SK-N-SH treated with all-trans-retinoic acid at 6 μM for 48 hours (cell line): Measurements from ENCODE around the gene DNMBP.

Experiments used
- ATAC-seq: fragments of 200-7000 bp; cut with Tn5 transposase; 3 replicates; pipeline ENCODE4 v1.9.1; 2020; ENCODE audit warnings: mild to moderate bottlenecking, moderate library complexity
- BACH2 ChIP-seq: fragments of 250-450 bp; sonication (Bioruptor Pico); IDR thresholded peaks from 2 replicates; pipeline ENCODE4 v1.9.0; 2021; ENCODE audit warnings: mild to moderate bottlenecking, borderline replicate concordance
- CSRNP3 ChIP-seq: fragments of 250-450 bp; sonication (Bioruptor Pico); IDR thresholded peaks from 2 replicates; pipeline ENCODE4 v1.5.1; 2021; ENCODE audit warnings: mild to moderate bottlenecking, moderate library complexity
- GLIS3 ChIP-seq: fragments of 250-450 bp; sonication (Bioruptor Pico); IDR thresholded peaks from 2 replicates; pipeline ENCODE4 v1.5.0; 2020; ENCODE audit warnings: mild to moderate bottlenecking, moderate library complexity
- ISL1 ChIP-seq: fragments of 250-450 bp; sonication (Bioruptor Pico); IDR thresholded peaks from 2 replicates; pipeline ENCODE4 v2.1.2; 2022; ENCODE audit warnings: mild to moderate bottlenecking, moderate library complexity
- OSR1 ChIP-seq: fragments of 250-450 bp; sonication (Bioruptor Pico); IDR thresholded peaks from 2 replicates; pipeline ENCODE4 v1.8.0; 2022; ENCODE audit warnings: moderate library complexity, mild to moderate bottlenecking, inconsistent platforms
- PATZ1 ChIP-seq: fragments of 250-450 bp; sonication (Bioruptor Pico); IDR thresholded peaks from 2 replicates; pipeline ENCODE4 v1.8.0; 2020; ENCODE audit warnings: mild to moderate bottlenecking, moderate library complexity, borderline replicate concordance
- POU6F1 ChIP-seq: fragments of 250-450 bp; sonication (Bioruptor Pico); IDR thresholded peaks from 2 replicates; pipeline ENCODE4 v1.8.0; 2021; ENCODE audit warnings: low read depth, mild to moderate bottlenecking, moderate library complexity, borderline replicate concordance
- RARB ChIP-seq: fragments of 250-450 bp; sonication (Bioruptor Pico); IDR thresholded peaks from 2 replicates; pipeline ENCODE4 v1.8.0; 2021; ENCODE audit warnings: mild to moderate bottlenecking, moderate library complexity
- SNAI2 ChIP-seq: fragments of 250-450 bp; sonication (Bioruptor Pico); IDR thresholded peaks from 2 replicates; pipeline ENCODE4 v1.5.0; 2020; ENCODE audit warnings: mild to moderate bottlenecking, moderate library complexity
- TSHZ2 ChIP-seq: fragments of 250-450 bp; sonication (Bioruptor Pico); IDR thresholded peaks from 2 replicates; pipeline ENCODE4 v1.5.0; 2020; ENCODE audit warnings: mild to moderate bottlenecking, moderate library complexity
- ZC3H10 ChIP-seq: fragments of 250-450 bp; sonication (Bioruptor Pico); IDR thresholded peaks from 2 replicates; pipeline ENCODE4 v1.5.1; 2021; ENCODE audit warnings: mild to moderate bottlenecking, moderate library complexity
- ZNF70 ChIP-seq: fragments of 450-650 bp; formaldehyde crosslinking; IDR thresholded peaks from 2 replicates; pipeline ENCODE4 v1.5.0; 2020; ENCODE audit warnings: mild to moderate bottlenecking, moderate library complexity
- ZNF8 ChIP-seq: fragments of 450-650 bp; formaldehyde crosslinking; IDR thresholded peaks from 2 replicates; pipeline ENCODE4 v1.5.0; 2020; ENCODE audit warnings: mild to moderate bottlenecking, moderate library complexity
- TF ChIP-seq, protein P1 (sequence below): fragments of 250-450 bp; sonication (Bioruptor Pico); IDR thresholded peaks from 2 replicates; pipeline ENCODE4 v1.5.1; 2020; ENCODE audit warnings: low read depth, mild to moderate bottlenecking, moderate library complexity

Gene DNMBP

DNA sequence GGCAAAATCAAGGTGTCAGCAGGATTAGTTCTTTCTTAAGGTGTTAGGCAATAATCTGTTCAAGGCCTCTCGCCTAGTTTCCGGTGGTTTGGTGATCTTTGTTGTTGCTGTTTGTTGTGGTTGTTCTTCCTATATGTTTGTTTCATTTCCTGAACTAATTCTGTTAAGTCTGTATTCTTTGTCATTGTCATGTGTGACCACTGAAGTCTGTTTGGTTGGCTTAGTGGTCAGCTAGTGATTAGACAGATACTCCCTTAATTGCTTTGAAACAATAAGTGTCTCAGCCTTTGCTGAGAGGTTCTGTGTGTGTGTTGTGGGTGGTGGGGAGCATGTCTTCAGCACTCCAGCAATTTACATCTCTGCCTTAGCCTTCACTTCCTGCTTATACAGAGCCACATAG lies 181.3 kb downstream of the DNMBP start:
- ATAC-seq, result no peak
- TF ChIP-seq ZNF8 (no peak), BACH2 (CRISPR knock-in tag) (no peak), CSRNP3 (no peak), ZNF70 (CRISPR knock-in tag) (no peak), PATZ1 (no peak), RARB (CRISPR knock-in tag) (no peak)
- TF ChIP-seq, all 23 proteins: peak for 0

- peak; percentile 53; the same call in 2 of the 3 replicates for ATAC-seq
- TF ChIP-seq GLIS3 (CRISPR knock-in tag) (no peak), ZC3H10 (CRISPR knock-in tag) (no peak), ISL1 (CRISPR knock-in tag) (no peak), TSHZ2 (CRISPR knock-in tag) (no peak), POU6F1 (CRISPR knock-in tag) (no peak), PATZ1 (no peak), OSR1 (CRISPR knock-in tag) (no peak), ZNF8 (no peak), SNAI2 (CRISPR knock-in tag) (no peak)
- TF ChIP-seq, protein P1, sequence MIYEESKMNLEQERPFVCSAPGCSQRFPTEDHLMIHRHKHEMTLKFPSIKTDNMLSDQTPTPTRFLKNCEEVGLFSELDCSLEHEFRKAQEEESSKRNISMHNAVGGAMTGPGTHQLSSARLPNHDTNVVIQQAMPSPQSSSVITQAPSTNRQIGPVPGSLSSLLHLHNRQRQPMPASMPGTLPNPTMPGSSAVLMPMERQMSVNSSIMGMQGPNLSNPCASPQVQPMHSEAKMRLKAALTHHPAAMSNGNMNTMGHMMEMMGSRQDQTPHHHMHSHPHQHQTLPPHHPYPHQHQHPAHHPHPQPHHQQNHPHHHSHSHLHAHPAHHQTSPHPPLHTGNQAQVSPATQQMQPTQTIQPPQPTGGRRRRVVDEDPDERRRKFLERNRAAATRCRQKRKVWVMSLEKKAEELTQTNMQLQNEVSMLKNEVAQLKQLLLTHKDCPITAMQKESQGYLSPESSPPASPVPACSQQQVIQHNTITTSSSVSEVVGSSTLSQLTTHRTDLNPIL (CRISPR knock-in tag), result no peak
Measured at GRCh38 chr10:99827936-99828335, 181.8 kb downstream of the DNMBP start.
